Retinal pigment epithelial cell (primary cell): Measurements from ENCODE around the gene GMDS.

Experiments
- DNase-seq: peaks from one replicate; pipeline ENCODE4 v3.0.0-alpha.2; 2010; ENCODE audit warnings: low read depth
- H3K4me3 ChIP-seq: 2 replicates; pipeline ENCODE4 v1.5.1; 2011; ENCODE audit warnings: mild to moderate bottlenecking, low read length, control low read depth, moderate library complexity
- CTCF ChIP-seq: conservative IDR thresholded peaks from 2 replicates; pipeline ENCODE4 v1.5.1; 2011; ENCODE audit warnings: low read depth, low read length, control low read depth, inconsistent platforms

GMDS gene

DNA sequence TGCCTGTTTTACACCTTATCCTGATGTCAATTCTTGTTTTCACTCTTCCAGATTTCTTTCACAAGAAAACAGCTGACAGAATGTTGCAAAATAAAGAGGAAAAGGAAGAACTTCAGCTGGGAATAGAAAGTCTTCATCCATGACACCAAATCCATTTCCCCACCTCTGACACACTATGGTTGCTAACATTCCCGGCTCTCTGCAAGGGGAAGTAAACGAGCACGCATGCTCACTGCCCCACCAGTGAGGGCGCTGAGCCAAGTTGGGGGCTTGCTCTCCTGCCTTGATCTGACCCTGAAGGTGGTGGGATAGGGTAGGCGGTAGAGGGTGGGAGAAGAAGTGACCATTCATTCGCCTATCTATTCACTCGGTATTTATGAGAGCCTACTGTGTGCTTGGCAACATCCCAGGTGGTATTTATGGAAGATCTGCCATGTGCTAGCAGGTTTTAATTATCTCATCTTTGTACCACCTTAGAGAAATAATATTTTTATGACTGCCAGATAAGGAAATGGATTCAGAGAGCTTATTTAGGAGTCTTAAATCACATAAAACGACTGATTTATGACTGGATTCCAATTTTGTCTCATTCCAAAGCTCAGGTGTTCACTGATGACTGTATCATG lies 429.5 kb downstream of the GMDS start:
- no peak for TF ChIP-seq CTCF
- H3K4me3 ChIP-seq: no peak overlapping the region
- DNase-seq: no peak

DNA sequence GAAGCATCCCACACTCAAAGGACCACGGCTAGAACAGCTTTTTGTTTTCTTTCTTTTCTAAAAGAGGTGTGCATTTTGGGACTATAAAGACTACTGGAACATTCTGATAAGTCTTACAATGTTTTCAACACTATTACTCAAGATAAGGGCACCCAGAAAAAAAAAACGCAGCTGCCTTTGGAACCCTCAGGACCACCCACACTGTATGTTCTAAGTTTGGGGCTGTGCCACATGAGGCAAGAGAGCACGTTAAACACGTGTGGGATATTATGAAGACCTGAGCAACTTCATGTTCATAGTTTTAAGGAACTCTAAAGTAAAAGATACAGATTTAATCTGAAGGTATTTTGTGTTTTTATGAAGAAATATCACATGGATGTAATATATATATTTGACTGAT lies 431.1 kb downstream of the GMDS start:
- no peak overlapping the region for H3K4me3 ChIP-seq
- TF ChIP-seq CTCF: no peak
- no peak for DNase-seq

- DNase-seq: no peak
- TF ChIP-seq CTCF: no peak
- no peak overlapping the region for H3K4me3 ChIP-seq
These were observed 432.9 kb downstream of the GMDS start for GRCh38 chr6:1812487-1812886.

DNA sequence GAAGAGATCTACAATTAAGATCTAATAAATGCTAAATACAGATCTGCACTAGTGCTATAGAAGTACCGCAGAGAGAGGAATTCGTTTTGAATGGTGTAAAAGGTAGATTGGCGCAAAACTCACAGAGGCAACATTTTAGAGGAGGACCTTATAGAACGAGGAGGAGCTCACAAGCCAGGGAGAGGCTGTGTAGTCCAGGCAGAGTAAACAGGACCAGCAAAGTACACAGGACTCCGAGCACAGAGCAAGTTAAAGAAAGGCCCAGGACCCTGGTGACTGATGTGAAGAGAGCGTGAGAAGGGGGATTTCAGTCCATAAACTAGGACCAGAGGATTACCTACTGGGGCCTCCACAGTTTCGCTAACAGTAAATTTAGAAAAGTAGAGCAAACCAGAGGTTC lies 433.4 kb downstream of the GMDS start:
- no peak for TF ChIP-seq CTCF
- no peak overlapping the region for H3K4me3 ChIP-seq
- no peak for DNase-seq

DNA sequence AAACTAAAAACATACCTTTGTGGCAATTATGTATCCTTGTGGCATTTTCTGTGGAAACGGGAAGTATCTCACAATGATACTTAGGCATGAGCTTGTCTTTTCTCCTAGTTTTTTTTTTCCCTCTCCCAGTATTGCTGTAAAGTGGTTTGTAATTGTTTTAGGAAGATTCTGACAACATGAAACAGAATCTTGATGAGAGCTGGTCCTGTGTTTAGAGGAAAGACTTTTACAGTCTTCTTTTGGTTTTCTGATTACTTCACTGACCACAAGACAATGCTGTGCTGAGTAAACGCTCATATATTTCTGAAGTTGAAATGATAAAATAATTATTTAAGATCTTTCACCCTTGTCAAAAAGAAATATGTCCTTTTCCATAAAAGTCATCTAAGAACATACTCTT lies 434.5 kb downstream of the GMDS start:
- no peak for TF ChIP-seq CTCF
- H3K4me3 ChIP-seq: no peak overlapping the region
- no peak for DNase-seq

DNA sequence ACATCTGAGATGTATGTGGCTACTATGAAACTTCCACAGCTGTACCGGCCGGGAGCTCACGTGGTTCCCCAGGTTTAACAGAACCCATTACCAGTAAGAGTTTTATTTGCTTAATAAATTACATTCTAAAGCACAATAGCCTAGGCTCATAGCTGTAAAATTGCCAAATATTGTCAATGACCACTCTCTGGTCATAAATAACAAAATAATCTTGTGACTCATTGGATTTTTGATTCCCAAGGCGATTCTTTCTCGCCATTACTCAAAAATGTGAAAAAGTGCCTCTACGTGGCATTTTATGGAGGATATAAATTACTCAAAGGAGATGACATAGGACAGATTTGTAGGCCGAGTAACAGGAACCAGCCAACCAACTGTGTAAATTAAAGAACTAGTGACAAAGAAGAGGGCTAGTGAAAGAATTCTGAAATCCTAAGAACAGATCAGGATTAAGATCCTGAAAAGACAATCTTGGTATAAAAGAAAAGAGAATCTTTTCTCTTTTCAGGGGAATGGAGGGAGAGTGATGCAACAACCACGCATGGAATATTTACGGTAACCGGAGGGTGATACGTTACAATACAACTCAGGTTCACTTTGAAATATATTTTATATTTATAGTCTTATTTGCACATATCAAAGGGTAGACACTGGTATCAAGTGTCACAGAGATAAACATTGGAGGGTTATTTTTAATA lies 436.0 kb downstream of the GMDS start:
- no peak overlapping the region for H3K4me3 ChIP-seq
- DNase-seq: no peak
- TF ChIP-seq CTCF: no peak

- no peak for TF ChIP-seq CTCF
- no peak overlapping the region for H3K4me3 ChIP-seq
- no peak for DNase-seq
These were observed 438.5 kb downstream of the GMDS start for GRCh38 chr6:1806935-1807334.
